Measurements from ENCODE around the gene UFSP2.

DNA sequence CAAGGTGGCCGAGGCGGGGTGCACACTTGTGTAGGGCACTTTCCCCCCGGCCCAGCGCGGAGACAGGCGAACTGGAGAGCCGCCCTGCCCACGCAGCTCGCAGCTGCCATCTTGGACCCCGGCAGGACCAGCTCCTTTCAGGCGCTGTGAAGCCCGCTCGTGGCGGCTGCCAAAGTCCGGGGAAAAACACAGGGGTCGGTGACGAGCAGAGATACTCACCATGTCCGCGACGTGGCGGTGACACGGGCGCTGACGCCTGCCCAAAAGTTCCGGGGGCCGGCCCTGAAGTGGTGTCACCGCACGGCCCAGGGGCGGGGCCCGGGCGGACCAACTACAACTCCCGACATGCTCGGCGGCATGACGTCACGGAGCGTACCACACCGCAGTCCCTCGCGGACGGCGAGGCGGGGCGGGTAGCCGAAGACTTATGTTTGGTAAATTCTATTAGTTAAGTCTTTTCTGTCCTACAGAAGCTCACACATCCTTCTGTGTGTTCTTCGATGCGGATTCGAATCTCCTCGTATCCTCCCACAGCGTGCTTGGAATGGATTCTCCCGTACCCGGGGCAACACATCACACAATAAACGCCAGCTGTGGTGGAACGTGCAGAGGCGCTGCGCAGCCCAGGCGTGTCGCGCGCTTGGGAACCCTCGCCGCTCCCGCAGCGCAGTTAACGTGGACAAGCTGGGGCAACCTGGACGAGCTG lies at the start of gene UFSP2:
- TF ChIP-seq BHLHE40 (IDR thresholded peaks at IDR 0.05; ENCODE audit: borderline replicate concordance), result peak; percentile 86
- no peak for TF ChIP-seq FOXA1 (IDR thresholded peaks at IDR 0.05)
- no peak for TF ChIP-seq TARDBP (IDR thresholded peaks at IDR 0.05)
- TF ChIP-seq PKNOX1 (IDR thresholded peaks at IDR 0.05), result no peak
